ENCODE measurements around the gene SLC25A24. TPM values are rescaled to one million over a fixed set of nuclear protein-coding genes. Genes with fewer than 3 reads are reported as not detected.

Gene SLC25A24
- total RNA-seq, 1 experiment from 2014 or later, result 21.0 TPM

DNA sequence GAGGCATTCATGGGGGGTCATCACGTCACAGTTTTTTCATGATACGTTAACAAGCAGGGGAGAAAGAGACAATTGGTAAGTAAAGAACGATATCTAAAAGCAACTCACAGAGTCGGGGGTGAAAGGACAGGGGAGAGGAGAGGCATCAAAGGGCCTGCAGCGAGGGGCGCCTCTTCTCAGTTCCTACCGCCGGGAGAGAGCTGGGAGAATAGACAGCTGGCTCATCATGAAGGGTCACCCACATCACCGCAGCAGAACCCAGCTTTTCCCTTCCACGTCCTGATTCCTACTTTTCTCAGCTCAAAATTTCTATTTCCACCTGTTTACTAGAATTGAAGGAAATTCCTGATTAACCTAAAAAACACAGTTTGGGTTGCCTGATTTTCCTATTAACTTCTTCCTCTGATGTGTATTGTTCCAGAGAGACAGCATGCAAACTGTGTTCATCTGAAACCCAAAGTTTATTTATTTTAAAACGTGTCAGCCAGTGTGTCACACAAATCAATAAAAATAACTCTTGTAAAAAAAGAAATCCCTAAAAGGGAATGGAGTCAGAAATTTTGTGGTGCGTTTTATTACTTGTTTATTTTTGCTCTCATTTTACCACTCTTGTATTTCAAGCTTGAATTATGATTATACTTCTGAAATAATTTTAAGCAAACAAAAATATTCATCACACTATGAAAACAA is 75.4 kb downstream of the SLC25A24 start:
- no TSS peak for BruUV-seq (replicated peaks)
- POLR2A ChIA-PET, result interaction anchor here (0.7 to 2.8 kb wide), 6 partner anchors 10 to 348 kb away, joined by 3 to 31 read pairs (median 3); partner anchors contain the start of gene SLC25A24

DNA sequence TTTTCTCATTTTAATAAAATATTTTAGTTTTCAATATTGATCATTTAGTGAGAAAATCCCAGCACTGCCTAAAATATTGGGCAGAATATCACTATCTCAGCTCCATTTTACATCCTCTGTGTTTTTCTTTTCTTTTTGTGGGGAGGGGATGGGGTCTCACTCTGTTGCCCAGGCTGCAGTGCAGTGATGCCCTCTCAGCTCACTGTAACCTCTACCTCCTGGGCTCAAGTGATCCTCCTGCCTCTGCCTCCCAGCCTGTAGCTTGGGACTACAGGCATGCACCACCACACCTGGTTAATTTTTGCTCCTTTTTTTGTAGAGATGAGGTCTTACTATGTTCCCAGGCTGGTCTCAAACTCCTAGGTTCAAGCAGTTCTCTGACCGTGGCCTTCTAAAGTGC is 76.1 kb downstream of the SLC25A24 start:
- DNase-seq (ENCODE audit: unreplicated experiment), result no peak
- Mint-ChIP-seq H3K36me3 (ENCODE audit: insufficient read depth, unreplicated experiment) (peaks cover 6% of the 10 kb centered on the region), H3K4me3 (ENCODE audit: unreplicated experiment) (no peak overlapping the region), H3K4me1 (ENCODE audit: insufficient read depth, unreplicated experiment) (no peaks in the 10 kb centered on the region), H3K27me3 (ENCODE audit: insufficient read depth, unreplicated experiment) (peaks cover 24% of the 10 kb centered on the region), H3K27ac (ENCODE audit: low read depth, unreplicated experiment) (no peak overlapping the region), H3K9me3 (ENCODE audit: unreplicated experiment) (no peaks in the 10 kb centered on the region)
- no TSS peak for BruUV-seq (replicated peaks)
- CTCF ChIA-PET, result interaction anchor here (0.6 to 8.0 kb wide), 15 partner anchors 76 to 350 kb away, joined by 3 to 382 read pairs (median 6); partner anchors contain the start of genes SLC25A24 and VAV3
- TF ChIP-seq, protein P1, sequence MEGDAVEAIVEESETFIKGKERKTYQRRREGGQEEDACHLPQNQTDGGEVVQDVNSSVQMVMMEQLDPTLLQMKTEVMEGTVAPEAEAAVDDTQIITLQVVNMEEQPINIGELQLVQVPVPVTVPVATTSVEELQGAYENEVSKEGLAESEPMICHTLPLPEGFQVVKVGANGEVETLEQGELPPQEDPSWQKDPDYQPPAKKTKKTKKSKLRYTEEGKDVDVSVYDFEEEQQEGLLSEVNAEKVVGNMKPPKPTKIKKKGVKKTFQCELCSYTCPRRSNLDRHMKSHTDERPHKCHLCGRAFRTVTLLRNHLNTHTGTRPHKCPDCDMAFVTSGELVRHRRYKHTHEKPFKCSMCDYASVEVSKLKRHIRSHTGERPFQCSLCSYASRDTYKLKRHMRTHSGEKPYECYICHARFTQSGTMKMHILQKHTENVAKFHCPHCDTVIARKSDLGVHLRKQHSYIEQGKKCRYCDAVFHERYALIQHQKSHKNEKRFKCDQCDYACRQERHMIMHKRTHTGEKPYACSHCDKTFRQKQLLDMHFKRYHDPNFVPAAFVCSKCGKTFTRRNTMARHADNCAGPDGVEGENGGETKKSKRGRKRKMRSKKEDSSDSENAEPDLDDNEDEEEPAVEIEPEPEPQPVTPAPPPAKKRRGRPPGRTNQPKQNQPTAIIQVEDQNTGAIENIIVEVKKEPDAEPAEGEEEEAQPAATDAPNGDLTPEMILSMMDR (IDR thresholded peaks at IDR 0.05; ENCODE audit: unreplicated experiment), result no peak
- intact Hi-C loops (cut with micrococcal nuclease), result loop anchor here (2.0 to 10.0 kb wide), 3 partner anchors 159 to 381 kb away; partner anchors contain the start of gene VAV3
- POLR2A ChIA-PET, result interaction anchor here (0.7 to 2.8 kb wide), 4 partner anchors 9 to 341 kb away, joined by 3 to 31 read pairs (median 4); no protein-coding TSS in a partner anchor

More for the DNA sequence above, 75.4 kb downstream of the SLC25A24 start:
- DNase-seq (ENCODE audit: unreplicated experiment), result no peak
- Mint-ChIP-seq H3K27me3 (ENCODE audit: insufficient read depth, unreplicated experiment) (peaks cover 22% of the 10 kb centered on the region), H3K9me3 (ENCODE audit: unreplicated experiment) (no peaks in the 10 kb centered on the region), H3K27ac (ENCODE audit: low read depth, unreplicated experiment) (no peak overlapping the region), H3K4me3 (ENCODE audit: unreplicated experiment) (no peak overlapping the region), H3K4me1 (ENCODE audit: insufficient read depth, unreplicated experiment) (no peaks in the 10 kb centered on the region), H3K36me3 (ENCODE audit: insufficient read depth, unreplicated experiment) (peaks cover 6% of the 10 kb centered on the region)
- CTCF ChIA-PET, result interaction anchor here (0.5 to 8.0 kb wide), 38 partner anchors 9 to 817 kb away, joined by 3 to 382 read pairs (median 4); partner anchors contain the start of genes SLC25A24 and VAV3
- intact Hi-C loops (cut with micrococcal nuclease), result loop anchor here (1.0 to 10.0 kb wide), 6 partner anchors 160 to 380 kb away; partner anchors contain the start of gene VAV3
- TF ChIP-seq, protein P1 (IDR thresholded peaks at IDR 0.05; ENCODE audit: unreplicated experiment), result no peak

DNA sequence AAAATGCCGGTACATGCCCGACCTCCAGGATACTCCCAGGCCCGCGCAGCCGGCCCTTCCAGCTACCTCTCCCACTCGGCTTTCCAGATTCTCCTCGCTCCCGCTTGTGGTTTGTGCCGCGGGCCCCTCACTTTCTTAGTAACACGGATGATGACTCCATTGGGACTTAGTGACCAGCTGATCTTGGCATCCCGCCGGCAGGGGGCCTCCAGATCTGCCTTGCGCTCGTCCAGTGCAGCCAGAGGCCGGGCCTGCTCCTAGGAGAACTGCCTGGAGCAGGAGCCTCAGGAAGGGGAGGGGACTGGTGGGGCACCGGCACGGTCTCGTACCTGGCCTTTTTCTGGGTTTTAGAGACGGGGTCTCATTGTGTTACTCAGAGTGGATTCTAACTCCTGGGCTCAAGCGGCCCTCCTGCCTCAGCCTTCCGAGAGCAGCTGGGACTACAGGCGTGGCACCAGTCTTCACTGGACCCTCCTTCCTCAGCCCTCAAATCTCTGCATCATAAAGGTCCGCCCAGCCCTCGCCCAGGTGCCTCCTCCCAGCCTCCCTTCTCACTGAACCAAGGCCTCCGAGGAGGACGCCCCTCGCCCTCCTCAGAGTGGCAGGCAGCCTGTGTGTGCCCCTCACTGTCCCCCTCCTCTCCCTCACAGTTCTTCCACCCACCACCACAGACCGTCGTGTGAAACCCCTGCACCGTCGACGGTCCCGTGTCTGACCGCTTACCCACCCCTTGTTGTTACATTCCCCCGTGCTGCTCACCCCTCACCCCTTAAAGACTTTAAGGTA is 78.6 kb downstream of the SLC25A24 start:
- intact Hi-C loops (cut with micrococcal nuclease), result loop anchor here (10.0 kb wide), 2 partner anchors 157 to 383 kb away; partner anchors contain the start of gene VAV3
- TF ChIP-seq, protein P1 (IDR thresholded peaks at IDR 0.05; ENCODE audit: unreplicated experiment), result no peak
- no peak for DNase-seq (ENCODE audit: unreplicated experiment)
- no TSS peak for BruUV-seq (replicated peaks)
- ChIA-PET CTCF (interaction anchor here (1.3 kb wide), 1 partner anchor 339 kb away, joined by 3 read pairs; no protein-coding TSS in a partner anchor), POLR2A (no interaction called here)
- H3K27me3 Mint-ChIP-seq (ENCODE audit: insufficient read depth, unreplicated experiment), result peaks cover 24% of the 10 kb centered on the region
- H3K4me3 Mint-ChIP-seq (ENCODE audit: unreplicated experiment), result no peak overlapping the region
- H3K9me3 Mint-ChIP-seq (ENCODE audit: unreplicated experiment), result no peaks in the 10 kb centered on the region
- no peaks in the 10 kb centered on the region for H3K4me1 Mint-ChIP-seq (ENCODE audit: insufficient read depth, unreplicated experiment)
- no peak overlapping the region for H3K27ac Mint-ChIP-seq (ENCODE audit: low read depth, unreplicated experiment)
- peaks cover 6% of the 10 kb centered on the region for H3K36me3 Mint-ChIP-seq (ENCODE audit: insufficient read depth, unreplicated experiment)

DNA sequence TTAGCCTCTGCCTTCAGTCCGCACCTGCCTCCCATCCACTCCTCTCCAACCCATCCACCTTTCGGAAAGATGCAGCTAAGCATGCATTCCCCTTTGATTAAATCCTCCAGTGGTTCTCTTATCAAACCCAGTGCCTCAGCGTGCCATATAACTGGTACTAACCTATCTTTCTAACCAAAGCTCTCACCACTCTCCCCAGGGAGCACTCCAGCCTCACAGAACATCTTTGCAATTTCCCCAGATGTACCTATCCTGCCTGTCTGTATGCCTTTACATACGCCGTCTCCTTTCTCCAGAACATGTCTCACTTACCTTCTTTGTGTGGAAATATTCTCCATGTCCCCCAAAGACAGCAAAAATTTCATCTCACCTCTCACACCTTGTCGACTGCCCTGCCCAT is 80.0 kb downstream of the SLC25A24 start:
- CTCF ChIA-PET, result interaction anchor here (0.7 to 3.7 kb wide), 2 partner anchors 339 to 341 kb away, joined by 3 to 38 read pairs; no protein-coding TSS in a partner anchor

More for the DNA sequence above, 80.0 kb downstream of the SLC25A24 start:
- no peak for DNase-seq (ENCODE audit: unreplicated experiment)
- Mint-ChIP-seq H3K9me3 (ENCODE audit: unreplicated experiment) (no peaks in the 10 kb centered on the region), H3K27ac (ENCODE audit: low read depth, unreplicated experiment) (no peak overlapping the region), H3K27me3 (ENCODE audit: insufficient read depth, unreplicated experiment) (peaks cover 24% of the 10 kb centered on the region), H3K36me3 (ENCODE audit: insufficient read depth, unreplicated experiment) (peaks cover 6% of the 10 kb centered on the region), H3K4me1 (ENCODE audit: insufficient read depth, unreplicated experiment) (no peaks in the 10 kb centered on the region), H3K4me3 (ENCODE audit: unreplicated experiment) (no peak overlapping the region)
- TF ChIP-seq, protein P1 (IDR thresholded peaks at IDR 0.05; ENCODE audit: unreplicated experiment), result no peak
- BruUV-seq (replicated peaks), result no TSS peak
- POLR2A ChIA-PET, result no interaction called here
- intact Hi-C loops (cut with micrococcal nuclease), result loop anchor here (10.0 kb wide), 2 partner anchors 155 to 385 kb away; partner anchors contain the start of gene VAV3

All from MCF 10A (cell line).